Measurements from ENCODE around the gene TMED5.
"Not testable (repeated sequence)": the region's sequence is repeated elsewhere in the genome, so short reads cannot be mapped to it uniquely, and the experiment has no call there.

The TMED5 gene

DNA sequence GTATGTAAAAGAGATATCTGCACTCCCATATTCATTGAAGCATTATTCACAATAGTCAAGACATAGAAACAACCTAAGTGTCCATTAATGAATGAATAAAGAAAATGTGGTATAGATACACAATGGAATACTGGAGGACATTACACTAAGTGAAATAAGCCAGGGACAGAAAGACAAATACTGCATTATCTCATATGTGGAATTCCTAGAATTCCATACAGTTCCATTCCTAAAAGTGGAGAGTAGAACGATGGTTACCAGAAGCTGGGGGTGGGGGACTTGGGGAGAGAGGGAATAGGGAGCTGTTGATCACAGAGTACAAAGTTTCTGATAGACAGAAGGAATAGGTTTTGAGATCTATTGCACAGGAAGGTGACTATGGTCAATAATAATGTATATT lies 7.4 kb downstream of the TMED5 start:
- no peak for DNase-seq (ENCODE audit: low read depth)
- TF ChIP-seq CTCF (IDR thresholded peaks at IDR 0.05; ENCODE audit: control insufficient read depth, extremely low read depth, insufficient read depth), result no peak
- H3K4me3 ChIP-seq (ENCODE audit: low read depth, low read length), result no peak overlapping the region

DNA sequence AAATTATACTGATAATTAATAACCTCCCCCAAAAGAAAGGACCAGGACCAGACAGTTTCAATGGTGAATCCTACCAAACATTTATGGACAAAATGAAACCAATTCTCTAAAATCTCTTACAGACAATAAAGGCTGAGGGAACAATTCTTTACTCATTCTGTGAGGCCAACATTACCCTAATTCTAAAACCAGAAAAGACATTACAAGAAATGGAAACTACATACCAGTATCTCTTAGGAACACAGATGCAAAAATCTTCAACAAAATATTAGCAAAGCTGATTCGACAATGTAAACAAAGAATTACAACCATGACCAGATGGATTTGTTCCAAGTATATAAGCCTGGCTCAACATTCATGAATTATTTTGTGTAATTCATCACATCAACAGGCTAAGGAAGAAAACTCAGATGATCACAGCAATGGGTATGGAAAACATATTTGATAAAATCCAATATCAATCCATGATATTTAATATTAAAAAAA lies 8.6 kb downstream of the TMED5 start:
- no peak overlapping the region for H3K4me3 ChIP-seq (ENCODE audit: low read depth, low read length)
- peak; percentile 46 for DNase-seq (ENCODE audit: low read depth)
- no peak for TF ChIP-seq CTCF (IDR thresholded peaks at IDR 0.05; ENCODE audit: control insufficient read depth, extremely low read depth, insufficient read depth)

- DNase-seq (ENCODE audit: low read depth), result not testable (repeated sequence)
These were observed 10.0 kb downstream of the TMED5 start for GRCh38 chr1:93170141-93170678.

DNA sequence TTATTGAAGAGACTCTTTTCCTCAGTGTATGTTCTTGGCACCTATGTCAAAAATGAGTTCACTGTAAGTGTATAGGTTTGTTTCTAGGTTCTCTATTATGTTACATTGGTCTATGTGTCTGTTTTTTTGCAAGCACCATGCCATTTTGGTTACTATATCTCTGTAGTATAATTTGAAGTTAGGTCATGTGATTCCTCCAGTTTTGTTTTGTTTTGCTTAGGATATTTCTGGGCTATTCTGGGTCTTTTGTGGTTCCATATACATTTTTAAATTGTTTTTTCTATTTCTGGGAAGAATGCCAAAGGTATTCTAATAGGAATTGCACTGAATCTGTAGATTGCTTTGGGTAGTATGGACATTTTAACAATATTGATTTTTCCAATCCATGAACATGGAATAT lies 13.2 kb downstream of the TMED5 start:
- DNase-seq (ENCODE audit: low read depth), result no peak
- no peak for TF ChIP-seq CTCF (IDR thresholded peaks at IDR 0.05; ENCODE audit: control insufficient read depth, extremely low read depth, insufficient read depth)
- no peak overlapping the region for H3K4me3 ChIP-seq (ENCODE audit: low read depth, low read length)

More at GRCh38 chr1:93170141-93170678, 10.0 kb downstream of the TMED5 start:
- H3K4me3 ChIP-seq (ENCODE audit: low read depth, low read length), result not testable (repeated sequence)

DNA sequence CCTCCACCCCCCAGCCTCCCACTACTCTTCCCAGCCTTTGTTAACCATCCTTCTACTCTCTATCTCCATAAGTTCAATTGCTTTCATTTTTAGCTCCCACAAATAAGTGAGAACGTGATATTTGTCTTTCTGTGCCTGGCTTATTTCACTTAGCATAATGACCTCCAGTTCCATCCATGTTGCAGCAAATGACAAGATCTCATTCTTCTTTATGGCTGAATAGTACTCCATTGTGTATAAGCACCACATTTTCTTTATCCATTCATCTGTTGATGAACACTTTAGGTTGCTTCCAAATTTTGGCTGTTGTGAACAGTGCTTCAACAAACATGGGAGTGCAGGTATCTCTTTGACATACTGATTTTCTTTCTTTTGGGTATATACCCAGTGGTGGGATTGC lies 14.3 kb downstream of the TMED5 start:
- not testable (repeated sequence) for DNase-seq (ENCODE audit: low read depth); H3K4me3 ChIP-seq (ENCODE audit: low read depth, low read length)

DNA sequence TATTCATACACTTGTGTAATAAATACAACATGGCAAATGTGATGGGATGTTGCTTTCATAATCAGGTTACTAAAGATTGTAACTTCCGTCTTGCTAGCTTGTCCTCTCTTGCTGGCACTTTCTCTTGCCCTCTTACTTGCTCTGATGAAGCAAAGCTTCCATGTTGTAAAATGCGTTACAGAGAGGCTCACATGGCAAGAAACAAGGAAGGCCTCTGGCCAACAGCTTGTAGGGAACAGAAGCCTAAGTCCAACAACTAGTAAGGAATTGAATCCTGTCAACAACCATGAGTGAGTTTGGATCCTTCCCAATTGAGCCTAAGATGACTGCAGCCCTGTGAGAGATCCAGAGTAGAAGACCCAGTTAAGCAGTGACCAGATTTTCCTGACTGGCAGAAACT lies 15.4 kb downstream of the TMED5 start:
- no peak for TF ChIP-seq CTCF (IDR thresholded peaks at IDR 0.05; ENCODE audit: control insufficient read depth, extremely low read depth, insufficient read depth)
- DNase-seq (ENCODE audit: low read depth), result no peak
- no peak overlapping the region for H3K4me3 ChIP-seq (ENCODE audit: low read depth, low read length)

DNA sequence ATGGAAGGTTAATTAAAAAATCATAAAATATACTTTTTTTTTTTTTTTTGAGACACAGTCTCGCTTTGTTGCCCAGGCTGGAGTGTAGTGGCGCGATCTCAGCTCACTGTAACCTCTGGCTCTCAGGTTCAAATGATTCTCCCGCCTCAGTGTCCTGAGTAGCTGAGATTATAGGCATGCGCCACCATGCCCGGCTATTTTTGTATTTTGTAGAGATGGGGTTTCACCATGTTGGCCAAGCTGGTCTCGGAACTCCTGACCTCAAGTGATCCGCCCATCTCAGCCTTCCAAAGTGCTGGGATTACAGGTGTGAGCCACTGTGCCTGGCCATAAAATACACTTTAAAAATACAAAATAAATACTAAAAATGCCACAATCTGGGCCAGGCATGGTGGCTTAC lies 16.9 kb downstream of the TMED5 start:
- not testable (repeated sequence) for H3K4me3 ChIP-seq (ENCODE audit: low read depth, low read length); DNase-seq (ENCODE audit: low read depth)

DNA sequence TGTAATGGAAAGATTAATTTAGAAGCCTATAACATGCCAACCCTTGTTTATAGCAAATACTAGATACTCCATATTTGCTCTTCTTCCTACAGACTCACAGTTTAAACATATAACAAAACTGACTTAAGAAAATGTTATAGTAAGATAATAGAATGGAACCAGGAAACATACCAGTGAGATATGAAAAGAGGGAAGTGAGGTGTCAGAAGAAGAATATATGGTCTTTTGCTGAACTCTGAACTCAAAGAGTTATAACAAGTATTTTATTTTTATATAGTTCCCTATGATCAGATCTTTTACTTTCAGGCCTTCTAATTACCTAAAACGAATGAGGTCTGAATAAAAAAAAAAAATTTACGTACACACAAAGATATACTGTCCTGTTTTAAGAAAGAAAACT lies 20.9 kb downstream of the TMED5 start:
- DNase-seq (ENCODE audit: low read depth), result no peak
- no peak for TF ChIP-seq CTCF (IDR thresholded peaks at IDR 0.05; ENCODE audit: control insufficient read depth, extremely low read depth, insufficient read depth)
- no peak overlapping the region for H3K4me3 ChIP-seq (ENCODE audit: low read depth, low read length)

DNA sequence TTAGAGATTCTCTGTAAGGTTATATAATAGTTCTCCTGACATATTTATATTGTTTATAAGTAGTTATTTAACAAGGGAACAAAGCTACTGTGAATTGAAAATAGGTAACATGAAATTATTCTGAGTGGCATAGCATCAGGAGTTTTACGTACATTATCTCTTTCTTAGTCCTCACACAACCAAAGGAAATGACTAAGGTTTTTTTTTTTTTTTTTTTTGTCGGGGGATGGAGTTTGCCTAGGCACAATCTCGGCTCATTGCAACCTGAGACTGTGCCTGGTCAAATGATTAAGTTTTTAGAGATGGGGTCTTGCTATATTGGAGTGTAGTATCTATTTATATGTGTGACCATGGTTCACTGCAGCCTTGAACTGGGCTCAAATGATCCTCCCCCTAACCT lies 24.9 kb downstream of the TMED5 start:
- no peak for TF ChIP-seq CTCF (IDR thresholded peaks at IDR 0.05; ENCODE audit: control insufficient read depth, extremely low read depth, insufficient read depth)
- DNase-seq (ENCODE audit: low read depth), result no peak
- H3K4me3 ChIP-seq (ENCODE audit: low read depth, low read length), result no peak overlapping the region

All from LNCaP clone FGC (cell line).